T-helper 9 cell (primary cell): ENCODE results near the gene GAA.
"Not testable (repeated sequence)": the region's sequence is repeated elsewhere in the genome, so short reads cannot be mapped to it uniquely, and the experiment has no call there.

ENCODE experiments used
- DNase-seq: peaks from one replicate; pipeline ENCODE4 v3.0.0-alpha.2; 2020

Gene GAA

DNA sequence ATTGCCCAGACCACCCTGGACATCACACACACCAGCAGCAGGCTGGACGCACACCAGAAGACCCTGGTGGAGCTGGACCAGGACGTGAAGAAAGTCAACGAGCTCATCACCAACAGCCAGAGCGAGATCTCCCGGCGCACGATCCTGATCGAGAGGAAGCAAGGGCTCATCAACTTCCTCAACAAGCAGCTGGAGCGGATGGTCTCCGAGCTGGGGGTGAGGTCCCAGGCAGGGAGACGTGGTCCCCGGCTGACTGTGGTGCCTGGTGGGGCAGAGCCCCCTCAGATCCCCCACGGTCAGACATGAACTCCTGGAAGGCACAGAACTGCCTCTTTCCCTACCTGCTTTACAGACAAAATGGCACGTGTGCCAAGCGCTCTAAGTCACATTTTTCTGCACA, 16.6 kb upstream of the GAA start:
- no peak for DNase-seq

DNA sequence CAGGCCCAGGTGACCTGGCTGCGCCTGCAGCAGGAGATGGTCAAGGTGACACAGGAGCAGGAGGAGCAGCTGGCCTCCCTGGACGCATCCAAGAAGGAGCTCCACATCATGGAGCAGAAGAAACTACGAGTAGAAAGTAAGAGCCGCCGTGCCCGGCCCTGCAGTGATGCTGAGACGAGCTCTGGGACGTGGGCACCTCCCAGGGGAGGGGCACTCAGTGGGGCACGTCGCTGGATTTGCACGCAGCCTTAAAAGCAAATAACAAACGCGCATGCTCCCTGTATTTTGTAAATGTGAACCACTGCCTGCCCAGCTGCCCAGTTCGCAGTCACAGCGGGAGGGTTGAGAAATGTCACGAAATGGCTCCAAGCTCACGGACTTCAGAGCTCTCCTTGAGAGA, 15.3 kb upstream of the GAA start:
- DNase-seq: no peak

DNA sequence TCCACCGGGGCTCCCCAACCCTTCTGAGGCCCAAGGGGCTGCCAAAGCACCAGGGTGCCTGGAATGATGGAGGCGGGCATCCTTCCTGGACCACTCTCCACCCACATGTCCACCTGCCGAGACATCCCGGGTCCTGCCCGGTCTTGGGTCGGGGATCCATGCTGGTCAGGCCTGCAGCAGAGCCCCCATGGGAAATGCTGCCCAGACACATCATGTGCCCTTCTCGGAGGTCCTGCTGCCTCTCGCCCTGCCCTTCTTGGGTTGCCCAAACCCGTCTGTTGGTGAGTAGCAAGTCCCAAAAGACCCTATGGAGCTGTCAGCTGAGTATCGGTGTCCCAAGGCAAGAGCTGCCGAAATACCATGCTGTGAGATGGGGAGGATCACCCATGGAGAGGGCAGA, 14.8 kb upstream of the GAA start:
- DNase-seq: no peak

DNA sequence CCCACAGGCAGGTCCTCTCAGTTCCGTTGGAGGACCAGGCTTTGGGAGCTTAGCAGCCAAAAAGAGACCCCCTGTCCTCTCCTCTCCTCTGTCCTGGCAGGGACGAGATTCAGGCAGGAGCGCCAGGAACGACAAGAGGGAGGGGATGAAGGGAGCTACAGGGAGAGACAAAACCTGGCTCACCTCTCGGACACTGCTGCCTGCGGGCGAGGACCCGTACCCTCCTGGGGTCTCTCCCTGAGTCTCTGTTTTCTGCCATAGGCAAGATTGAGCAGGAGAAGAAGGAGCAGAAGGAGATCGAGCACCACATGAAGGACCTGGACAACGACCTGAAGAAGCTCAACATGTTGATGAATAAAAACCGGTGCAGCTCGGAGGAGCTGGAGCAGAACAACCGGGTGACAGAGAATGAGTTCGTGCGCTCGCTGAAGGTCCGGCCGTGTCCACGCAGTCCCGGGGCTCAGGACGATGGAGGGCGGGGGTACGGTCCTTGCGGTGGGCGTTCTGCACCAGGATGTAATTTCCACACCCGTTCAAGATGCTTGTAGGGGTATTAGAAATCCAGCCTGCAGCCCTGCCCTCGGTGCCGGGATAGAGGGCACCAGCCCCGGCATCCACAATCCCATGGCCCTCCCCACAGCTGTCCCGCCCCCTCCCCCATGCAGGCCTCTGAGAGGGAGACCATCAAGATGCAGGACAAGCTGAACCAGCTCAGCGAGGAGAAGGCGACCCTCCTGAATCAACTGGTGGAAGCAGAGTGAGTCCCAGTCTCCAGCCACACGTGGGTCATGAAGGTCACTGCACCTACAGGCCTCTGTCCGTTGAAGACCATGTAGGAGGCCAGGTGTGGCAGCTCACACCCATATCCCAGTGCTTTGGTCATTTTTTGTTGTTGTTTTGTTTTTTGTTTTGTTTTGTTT, 13.8 kb upstream of the GAA start:
- DNase-seq: no peak

DNA sequence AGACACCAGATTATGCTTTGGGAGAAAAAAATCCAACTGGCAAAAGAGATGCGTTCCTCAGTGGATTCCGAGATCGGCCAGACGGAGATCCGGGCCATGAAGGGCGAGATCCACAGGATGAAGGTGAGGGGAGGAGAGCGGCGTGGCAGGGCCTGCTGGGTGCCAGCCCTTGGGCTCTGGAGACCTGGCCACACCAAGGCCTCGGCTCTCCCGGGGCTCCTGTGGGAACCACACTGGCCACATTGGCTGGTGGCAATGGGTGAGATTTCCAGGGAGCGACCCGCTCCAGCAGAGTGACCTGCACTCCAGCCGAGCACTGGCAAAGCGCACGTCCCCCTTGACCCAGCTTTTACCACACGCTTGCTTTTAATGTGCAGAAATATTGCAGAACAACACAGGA, 11.6 kb upstream of the GAA start:
- no peak for DNase-seq

DNA sequence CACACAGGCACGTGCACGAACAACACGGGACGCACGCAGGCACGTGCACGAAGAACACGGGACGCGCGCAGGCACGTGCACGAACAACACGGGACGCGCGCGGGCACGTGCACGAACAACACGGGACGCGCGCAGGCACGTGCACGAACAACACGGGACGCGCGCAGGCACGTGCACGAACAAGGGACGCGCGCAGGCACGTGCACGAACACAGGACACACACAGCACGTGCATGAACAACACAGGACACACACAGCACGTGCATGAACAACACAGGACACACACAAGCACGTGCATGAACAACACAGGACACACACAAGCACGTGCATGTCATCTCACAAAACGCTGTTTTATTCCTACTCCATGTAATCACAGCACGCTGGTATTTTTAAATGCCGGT, 11.2 kb upstream of the GAA start:
- not testable (repeated sequence) for DNase-seq

DNA sequence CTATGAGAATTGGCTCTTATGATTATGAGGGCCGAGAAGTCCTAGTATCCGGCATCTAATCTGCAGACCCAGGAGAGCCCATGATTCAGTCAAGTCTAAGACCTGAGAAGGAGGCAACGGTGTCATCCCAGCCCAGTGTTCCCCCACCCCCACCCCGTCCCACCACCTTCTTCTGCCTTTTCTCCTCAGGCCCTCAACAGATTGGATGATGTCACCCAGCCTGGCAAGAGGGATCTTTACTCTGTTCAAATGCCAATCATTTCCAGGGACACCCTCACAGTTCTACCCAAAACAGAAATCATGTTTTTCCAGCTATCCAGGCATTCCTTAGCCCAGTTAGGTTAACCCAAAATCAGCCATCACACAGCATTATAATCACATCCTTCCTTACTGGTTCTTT, 10.0 kb upstream of the GAA start:
- no peak for DNase-seq

DNA sequence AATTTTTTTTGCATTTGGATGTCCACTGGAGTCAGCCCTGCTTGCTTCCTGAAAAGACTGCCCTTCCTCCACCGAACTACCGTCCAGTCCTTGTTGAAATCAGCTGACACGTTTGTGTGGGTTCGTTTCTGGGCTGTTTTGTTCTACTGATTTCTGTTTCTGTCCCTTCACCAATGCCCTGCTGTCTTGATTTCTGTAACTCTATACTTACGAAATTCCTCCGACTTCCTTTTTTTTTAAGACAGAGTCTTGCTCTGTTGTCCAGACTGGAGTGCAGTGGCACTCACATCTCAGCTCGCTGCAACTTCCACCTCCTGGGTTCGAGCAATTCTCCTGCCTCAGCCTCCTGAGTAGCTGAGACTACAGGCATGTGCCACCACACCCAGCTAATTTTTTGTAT, 8.4 kb upstream of the GAA start:
- no peak for DNase-seq

DNA sequence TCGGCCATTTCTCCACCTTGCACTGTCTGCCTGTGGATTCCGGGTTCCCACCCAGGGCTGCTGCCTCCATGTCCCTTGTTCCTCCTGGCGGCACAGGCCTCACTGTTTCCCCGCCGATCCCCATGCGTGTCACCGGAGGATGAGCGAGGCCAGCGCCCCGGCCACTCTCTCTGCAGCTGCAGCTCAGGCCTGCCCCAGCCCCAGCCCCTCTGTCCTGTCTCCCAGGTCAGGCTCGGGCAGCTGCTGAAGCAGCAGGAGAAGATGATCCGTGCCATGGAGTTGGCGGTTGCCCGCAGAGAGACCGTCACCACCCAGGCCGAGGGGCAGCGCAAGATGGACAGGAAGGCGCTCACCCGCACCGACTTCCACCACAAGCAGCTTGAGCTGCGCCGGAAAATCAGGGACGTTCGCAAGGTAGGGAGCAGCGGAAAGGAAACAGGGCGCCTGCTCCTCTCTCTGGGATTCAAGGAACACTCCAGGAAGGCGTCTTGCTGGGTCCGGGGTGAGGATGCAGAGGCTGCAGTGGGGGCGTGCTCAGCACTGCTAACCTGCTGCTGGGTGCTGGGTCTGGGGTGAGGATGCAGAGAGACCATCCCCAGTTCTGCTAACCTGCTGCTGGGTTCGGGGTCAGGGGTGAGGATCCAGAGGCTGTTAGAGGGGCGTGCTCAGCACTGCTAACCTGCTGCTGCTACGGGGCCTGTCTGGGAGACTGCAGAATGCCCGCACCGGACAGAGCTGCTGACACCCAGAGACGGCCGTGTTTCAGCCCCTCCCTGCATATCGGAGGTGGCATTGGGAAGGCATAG, 6.1 kb upstream of the GAA start:
- no peak for DNase-seq

DNA sequence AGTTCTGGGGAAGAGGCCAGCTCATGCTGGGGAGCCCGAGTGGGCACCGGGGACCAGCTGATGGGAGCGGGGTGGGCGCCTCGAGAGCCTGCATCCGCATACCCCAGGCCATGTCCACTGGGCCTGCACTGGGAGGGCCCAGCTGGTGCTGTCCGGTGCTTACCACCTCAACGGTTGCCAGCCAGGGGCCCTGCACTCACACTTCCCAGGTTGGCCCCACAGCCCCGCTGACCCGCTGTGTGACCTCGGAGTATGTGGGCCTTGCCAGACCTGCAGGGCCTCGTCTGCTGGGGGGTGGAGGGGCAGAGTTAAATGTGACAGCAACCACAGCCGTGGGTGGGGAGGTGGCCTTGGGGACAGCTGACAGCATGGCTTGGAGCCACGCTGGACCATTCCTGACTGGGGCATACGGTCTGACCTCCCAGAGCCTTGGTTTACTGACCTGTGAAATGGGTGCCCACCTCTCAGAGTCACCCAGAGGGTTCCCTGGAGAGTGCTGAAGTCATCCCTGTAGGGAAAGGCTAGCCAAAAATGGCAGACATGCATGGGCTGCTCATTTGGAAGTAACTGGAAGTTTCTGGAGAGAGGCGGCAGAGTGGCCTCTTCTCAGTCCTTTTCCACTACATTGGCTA, 5.4 kb upstream of the GAA start:
- no peak for DNase-seq

DNA sequence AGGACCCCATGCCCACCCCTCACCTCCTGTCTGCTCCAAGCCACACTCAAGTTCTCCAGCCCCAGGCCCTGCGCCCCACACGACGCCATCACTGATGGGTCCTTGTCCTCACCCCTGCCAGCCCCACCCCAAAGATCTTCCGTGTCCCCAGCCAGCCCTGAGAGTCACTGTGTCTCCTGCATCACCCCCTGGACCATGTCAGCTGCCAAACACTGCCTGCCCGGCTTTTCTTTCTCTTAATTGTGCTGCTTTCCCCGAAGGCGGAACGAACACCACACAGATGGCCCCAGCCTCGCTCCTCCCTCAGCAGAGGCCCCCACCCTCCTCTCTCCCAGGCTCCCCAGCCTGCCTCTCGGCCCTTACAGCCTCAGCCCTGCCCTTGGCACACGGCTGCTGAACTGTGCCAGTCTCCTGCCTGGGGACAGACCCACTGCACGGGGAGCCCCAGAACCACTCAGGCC, 4.8 kb upstream of the GAA start:
- no peak for DNase-seq

DNA sequence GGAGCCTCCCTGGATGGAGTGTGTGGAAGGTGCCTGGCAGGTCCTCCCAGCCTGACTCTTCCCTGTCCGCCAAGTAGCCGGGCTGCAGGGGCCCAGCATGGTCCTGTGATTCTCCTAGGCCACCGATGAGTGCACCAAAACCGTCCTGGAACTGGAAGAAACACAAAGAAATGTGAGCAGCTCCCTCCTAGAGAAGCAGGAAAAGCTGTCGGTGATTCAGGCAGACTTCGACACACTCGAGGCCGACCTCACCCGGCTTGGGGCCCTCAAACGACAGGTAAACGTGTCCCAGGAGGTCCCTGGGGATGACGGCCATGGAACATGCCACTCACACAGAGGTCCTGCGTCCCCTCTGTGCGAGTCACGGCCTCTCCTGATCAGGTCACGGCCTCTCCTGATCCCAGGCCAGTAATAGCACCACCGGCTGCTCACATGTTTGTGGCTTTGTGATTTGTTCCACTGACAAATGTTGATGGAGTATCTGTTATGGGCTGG, 4.2 kb upstream of the GAA start:
- DNase-seq: no peak

DNA sequence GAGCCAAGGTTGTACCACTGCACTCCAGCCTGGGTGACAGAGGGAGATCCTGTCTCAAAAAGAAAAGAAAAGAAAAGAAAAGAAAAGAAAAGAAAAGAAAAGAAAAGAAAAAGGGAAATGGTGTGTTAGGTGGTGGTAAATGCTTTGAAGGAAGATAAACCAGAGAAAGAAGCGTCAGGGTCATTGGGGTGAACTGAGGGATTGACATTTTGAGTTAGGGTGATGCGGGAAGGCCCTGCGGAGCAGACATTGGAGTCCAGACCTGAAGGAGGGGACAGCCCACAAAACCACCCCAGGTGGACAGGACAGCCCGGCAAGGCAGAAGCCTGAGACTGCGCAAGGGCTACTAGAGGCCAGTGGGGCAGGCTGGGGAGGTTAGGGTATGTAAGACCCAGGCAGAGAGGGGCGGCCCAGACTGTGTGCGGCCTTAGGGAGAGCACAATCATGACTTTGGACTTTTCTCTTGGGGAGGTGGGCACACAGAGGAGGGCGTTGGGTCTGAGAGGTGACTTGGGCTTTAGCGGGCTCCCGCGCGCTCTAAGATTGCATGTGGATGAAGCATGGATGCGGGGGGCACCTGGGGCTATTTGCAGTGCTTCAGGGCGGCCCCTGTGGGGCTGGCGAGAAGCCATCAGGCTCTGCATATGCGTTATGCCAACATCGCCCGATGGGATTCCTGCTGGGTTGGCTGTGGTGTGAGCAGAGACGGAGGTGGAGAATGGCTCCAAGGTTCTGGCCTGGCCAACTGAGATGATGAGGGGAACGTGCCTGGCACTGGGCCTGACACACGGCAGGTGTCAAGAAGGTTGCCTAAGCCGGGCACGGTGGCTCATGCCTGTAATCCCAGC, 3.3 kb upstream of the GAA start:
- DNase-seq: no peak

DNA sequence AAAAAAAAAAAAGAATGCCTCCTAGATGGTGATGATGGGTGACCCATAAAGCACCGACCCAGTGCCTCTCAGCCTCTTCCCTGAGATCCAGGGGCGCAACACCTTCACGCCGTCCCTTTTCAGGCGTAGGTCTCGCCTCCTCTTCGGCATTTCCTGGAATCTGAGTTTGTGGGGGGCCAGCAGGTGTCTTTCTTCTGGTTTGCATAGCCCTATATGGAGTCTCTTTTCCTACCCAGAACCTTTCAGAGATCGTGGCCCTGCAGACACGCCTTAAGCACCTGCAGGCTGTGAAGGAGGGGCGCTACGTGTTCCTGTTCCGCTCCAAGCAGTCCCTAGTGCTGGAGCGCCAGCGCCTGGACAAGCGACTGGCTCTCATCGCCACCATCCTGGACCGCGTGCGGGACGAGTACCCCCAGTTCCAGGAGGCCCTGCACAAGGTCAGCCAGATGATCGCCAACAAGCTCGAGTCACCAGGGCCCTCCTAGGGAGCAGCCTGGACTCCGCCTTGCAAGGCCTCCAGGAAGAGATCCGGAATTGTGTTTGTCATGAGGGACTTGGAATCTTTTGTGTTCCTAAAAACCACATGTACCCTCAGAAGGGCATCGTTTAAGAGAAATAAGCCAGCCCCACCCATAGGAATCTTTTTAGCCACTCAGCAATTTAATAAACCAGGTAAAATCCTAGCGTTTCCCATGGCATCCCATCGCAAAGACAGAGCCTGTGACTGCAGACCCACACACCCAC, 1.9 kb upstream of the GAA start:
- DNase-seq: no peak

DNA sequence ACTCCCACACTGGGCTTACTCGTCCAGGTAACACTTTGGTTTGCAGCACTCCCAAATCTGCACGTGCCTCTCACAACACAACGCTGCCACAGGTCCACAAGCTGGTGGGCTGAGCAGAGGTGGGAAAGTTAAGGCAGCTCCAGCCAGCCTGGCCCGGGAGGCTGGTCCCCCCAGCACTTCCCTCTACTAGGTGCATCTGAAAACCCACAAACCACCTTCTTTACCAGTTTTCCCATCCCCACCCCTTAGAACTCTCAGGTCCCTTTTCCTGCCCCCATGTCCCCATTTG, 1.4 kb upstream of the GAA start:
- DNase-seq: no peak

DNA sequence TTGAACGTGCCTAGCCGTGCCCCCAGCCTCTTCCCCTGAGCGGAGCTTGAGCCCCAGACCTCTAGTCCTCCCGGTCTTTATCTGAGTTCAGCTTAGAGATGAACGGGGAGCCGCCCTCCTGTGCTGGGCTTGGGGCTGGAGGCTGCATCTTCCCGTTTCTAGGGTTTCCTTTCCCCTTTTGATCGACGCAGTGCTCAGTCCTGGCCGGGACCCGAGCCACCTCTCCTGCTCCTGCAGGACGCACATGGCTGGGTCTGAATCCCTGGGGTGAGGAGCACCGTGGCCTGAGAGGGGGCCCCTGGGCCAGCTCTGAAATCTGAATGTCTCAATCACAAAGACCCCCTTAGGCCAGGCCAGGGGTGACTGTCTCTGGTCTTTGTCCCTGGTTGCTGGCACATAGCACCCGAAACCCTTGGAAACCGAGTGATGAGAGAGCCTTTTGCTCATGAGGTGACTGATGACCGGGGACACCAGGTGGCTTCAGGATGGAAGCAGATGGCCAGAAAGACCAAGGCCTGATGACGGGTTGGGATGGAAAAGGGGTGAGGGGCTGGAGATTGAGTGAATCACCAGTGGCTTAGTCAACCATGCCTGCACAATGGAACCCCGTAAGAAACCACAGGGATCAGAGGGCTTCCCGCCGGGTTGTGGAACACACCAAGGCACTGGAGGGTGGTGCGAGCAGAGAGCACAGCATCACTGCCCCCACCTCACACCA, 724 bp downstream of the GAA start:
- no peak for DNase-seq

DNA sequence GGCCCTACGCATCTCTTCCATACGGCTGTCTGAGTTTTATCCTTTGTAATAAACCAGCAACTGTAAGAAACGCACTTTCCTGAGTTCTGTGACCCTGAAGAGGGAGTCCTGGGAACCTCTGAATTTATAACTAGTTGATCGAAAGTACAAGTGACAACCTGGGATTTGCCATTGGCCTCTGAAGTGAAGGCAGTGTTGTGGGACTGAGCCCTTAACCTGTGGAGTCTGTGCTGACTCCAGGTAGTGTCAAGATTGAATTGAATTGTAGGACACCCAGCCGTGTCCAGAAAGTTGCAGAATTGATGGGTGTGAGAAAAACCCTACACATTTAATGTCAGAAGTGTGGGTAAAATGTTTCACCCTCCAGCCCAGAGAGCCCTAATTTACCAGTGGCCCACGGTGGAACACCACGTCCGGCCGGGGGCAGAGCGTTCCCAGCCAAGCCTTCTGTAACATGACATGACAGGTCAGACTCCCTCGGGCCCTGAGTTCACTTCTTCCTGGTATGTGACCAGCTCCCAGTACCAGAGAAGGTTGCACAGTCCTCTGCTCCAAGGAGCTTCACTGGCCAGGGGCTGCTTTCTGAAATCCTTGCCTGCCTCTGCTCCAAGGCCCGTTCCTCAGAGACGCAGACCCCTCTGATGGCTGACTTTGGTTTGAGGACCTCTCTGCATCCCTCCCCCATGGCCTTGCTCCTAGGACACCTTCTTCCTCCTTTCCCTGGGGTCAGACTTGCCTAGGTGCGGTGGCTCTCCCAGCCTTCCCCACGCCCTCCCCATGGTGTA, 1.5 kb downstream of the GAA start:
- no peak for DNase-seq

DNA sequence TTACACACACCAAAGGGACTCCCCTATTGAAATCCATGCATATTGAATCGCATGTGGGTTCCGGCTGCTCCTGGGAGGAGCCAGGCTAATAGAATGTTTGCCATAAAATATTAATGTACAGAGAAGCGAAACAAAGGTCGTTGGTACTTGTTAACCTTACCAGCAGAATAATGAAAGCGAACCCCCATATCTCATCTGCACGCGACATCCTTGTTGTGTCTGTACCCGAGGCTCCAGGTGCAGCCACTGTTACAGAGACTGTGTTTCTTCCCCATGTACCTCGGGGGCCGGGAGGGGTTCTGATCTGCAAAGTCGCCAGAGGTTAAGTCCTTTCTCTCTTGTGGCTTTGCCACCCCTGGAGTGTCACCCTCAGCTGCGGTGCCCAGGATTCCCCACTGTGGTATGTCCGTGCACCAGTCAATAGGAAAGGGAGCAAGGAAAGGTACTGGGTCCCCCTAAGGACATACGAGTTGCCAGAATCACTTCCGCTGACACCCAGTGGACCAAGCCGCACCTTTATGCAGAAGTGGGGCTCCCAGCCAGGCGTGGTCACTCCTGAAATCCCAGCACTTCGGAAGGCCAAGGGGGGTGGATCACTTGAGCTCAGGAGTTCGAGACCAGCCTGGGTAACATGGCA, 2.2 kb downstream of the GAA start:
- no peak for DNase-seq

DNA sequence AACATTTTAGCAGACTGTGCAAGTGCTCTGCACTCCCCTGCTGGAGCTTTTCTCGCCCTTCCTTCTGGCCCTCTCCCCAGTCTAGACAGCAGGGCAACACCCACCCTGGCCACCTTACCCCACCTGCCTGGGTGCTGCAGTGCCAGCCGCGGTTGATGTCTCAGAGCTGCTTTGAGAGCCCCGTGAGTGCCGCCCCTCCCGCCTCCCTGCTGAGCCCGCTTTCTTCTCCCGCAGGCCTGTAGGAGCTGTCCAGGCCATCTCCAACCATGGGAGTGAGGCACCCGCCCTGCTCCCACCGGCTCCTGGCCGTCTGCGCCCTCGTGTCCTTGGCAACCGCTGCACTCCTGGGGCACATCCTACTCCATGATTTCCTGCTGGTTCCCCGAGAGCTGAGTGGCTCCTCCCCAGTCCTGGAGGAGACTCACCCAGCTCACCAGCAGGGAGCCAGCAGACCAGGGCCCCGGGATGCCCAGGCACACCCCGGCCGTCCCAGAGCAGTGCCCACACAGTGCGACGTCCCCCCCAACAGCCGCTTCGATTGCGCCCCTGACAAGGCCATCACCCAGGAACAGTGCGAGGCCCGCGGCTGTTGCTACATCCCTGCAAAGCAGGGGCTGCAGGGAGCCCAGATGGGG, 3.1 kb downstream of the GAA start:
- no peak for DNase-seq
